NCI-H460 (cell line): Measurements from ENCODE around the gene CAMKMT. TPM values are rescaled to one million over a fixed set of nuclear protein-coding genes. Genes with fewer than 3 reads are reported as not detected.
A peak's percentile ranks its signal among the peaks of the same experiment; 100 is the strongest.

Experiments
- DNase-seq: peaks from one replicate; pipeline ENCODE4 v3.0.0-alpha.2; 2016; ENCODE audit warnings: low read depth; ENCODE audit errors: extremely low read depth
- total RNA-seq: library from RNA; depleted of rRNA; stranded (reverse); fragments of >200 nt; shearing (Covaris generic); gene quantifications from 2 replicates; pipeline ENCODE4 v1.2.3, GENCODE V29; 2014

The CAMKMT gene
- total RNA-seq, 1 experiment from 2014 or later, result 10.3 TPM

- DNase-seq, result no peak
Measured at GRCh38 chr2:44680983-44681531, 319.3 kb downstream of the CAMKMT start.

DNA sequence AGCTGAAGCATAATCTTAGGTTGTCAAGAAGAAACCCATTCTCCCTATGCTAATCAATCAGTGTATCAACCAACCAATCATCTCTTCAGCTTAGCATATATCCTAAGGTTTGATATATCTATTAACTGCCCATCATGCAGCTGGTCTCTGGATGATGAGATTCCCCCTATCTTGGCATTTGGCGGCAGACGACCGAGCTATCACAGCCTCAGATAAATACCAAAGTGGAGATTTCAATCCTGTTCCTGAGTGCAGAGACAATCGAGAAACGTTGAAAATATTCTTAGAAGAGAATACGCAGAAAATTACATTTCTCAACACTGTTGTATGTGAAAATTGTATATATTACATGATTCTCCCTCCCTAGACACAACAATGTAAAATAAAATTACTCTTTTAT, 320.7 kb downstream of the CAMKMT start:
- DNase-seq, result no peak

DNA sequence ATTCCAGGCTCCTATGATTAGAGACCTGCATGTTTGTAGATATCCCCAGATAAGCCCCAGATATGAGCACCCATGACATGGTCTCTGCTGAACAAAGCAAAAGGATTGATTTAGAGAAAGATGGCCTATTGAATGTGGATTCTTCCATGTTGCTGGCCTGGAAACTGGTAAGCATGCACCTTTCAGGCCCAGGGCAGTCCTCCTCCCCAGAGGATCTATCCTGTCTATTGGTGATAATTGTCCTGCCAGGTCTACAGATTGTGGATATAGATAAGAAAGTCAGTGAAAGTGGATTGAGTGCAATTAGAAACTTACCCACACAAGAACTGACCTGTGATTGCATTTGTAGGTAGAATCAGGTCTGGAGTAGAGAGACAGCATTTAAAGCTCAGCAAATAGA, 322.8 kb downstream of the CAMKMT start:
- no peak for DNase-seq

DNA sequence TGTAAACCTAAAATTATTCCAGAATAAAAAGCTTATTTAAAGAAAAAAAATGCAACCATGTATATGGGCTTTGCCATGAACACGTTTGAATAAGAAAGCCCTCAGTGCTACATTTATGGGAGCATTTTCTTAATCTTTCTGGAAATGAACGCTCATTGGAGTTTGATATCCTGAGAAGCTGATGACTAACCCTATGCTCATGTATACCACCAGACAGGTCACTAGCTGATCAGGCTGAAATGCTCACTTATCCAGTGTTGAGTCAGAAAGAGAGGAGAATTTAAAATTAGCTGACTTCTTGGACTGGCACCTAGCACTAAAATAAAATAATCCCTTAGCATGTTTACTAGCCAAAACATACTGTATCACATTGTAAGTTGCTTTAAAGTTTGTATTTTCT, 324.8 kb downstream of the CAMKMT start:
- DNase-seq, result no peak

DNA sequence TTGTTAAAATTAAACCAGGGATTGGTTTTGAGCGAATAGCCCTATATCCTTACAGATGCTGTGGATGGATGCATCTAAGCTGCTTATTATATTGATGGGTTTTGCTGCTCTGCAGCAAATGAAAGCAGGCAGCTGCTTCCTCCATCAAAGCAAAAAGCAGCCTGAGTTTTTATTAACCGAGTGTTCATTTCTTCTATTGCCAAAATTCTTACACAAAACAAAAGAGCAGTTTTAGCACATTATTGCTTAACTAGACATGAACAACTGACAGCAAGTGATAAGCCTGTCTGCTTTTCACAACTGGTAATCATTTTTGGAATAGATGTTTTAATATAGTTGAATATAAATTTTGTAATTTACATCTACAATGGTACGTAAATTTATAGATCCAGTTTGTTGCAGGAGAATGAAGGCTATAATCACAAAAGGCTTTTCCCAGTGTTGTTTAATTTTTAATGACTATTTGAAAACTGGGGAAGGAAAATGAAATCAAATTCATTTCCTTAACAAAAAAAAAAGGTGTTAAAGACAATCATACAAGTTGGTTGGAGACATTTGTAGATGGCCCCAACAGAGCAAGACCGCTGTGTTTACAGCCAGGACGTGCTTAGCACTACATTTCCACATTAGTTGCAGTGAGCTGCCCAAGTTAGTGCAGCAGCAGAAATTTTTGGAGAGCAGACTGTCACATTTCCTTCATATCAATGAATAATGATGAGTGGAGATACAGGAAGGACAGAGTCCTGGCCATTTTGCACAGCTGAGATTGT, 326.1 kb downstream of the CAMKMT start:
- DNase-seq, result no peak

- DNase-seq, result no peak
Measured at GRCh38 chr2:44688456-44689124, 326.8 kb downstream of the CAMKMT start.

- DNase-seq, result no peak
Measured at GRCh38 chr2:44689516-44689915, 327.8 kb downstream of the CAMKMT start.

DNA sequence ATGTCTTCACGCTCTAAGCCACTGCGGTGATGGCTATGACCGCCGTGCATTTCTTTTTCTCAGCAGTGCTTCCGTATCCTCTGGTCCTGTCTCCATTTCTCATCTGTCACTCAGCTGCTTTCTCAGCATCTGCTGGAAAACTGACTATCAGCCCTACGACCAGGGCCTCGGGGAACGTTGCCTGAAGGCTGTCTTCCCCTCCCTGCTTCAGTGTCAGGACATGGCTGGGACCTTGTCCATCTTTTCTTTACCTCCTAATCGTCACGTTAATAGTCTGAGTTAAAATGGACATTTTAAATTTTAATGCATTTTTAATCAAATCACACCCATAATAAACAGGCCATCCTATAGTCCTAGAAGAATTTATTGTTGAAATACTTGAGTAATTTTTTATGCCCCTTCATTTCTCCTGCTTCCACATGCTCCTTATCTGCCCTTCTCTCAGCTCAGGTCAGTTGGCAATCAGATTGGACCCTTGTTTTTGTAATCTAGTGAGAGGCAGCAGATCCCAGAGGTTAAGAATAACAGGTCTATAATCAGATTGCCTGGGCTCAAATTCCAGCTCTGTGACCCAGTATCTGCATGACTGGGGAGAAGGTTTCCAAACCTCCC, 329.5 kb downstream of the CAMKMT start:
- DNase-seq, result no peak

- DNase-seq, result no peak
Measured at GRCh38 chr2:44692821-44693220, 331.1 kb downstream of the CAMKMT start.

DNA sequence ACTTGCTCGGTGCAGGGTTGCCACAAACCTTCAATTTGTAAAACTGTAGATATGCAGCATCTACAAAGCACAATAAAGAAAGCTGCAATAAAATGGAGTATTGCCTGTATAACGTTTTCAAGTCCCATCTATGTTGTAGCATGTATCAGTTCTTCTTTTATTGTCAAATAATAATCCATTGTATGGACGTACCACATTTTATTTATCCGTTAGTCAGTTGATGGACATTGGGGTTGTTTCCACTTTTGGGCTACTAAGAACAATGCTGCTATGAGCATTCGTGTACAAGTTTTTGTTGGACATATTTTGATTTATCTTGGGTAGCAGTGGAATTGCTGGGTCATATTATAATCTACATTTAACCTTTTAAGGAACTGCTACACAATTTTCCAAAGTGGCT, 339.1 kb downstream of the CAMKMT start:
- DNase-seq, result no peak

GRCh38 chr2:44705356-44705755, 343.6 kb downstream of the CAMKMT start:
- DNase-seq, result no peak

DNA sequence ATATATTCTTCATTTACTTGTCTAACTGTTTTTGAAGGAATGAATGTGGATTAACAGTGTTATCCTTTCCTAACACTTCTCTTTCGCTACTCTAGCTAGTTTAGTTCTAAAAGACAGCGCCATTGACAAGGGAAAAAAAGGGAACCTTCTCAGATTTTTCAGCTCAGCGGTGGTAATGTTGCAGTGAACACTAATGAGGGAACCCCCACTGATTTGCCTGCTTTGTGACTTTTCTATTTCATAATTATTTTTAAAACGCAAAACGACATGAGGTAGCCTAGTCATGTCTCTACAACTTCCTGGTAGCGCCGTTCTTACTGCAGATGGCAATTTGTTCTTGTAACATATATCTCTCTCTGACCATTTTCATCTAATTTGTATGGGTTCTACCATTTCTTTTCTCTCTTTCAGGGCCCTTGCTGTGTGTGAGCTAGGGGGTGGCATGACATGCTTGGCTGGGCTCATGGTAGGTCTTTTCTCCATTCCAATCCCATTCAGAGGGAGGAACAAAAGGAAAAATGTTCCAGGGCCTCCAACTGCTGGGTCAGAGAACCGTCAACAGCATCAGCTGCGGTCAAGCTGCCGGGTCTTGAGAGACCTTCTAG, 344.2 kb downstream of the CAMKMT start:
- no peak for DNase-seq

DNA sequence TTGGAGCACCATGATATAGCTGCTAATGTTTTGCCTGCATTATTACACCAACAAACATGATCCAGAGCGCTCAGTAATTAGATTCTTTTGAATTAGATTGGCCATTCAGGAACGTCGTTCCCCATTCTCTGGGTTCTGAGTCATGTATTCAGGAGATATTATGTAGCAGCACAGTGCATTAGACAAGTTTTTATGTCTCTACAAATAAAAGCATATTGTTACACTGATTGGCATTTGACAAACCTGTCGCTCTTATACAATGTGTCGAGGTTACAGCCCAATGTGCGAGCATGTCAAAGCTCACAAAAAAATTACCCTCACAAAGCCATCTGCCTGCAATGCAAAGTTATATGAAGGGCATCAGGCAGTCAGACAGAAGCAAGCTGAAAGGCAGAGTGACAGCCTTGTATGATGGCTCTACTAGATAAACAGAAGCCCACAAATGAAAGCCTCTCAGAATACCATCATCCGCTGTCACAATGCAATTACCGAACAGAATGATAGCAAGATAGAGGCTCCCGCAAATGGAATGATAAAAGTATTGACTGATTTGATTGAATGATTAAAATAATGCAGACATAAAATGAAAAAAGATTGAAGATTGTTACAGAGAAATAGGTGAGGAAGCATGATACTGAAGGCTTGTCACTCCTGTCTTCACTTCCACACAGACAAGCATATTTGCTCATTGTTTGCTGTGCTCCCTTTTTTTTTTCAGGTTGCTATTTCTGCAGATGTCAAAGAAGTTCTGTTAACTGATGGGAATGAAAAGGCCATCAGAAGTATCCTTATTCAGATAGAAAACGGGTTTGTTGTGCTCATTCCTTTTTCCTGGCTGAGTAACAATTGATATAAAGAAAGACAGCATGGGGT, 345.2 kb downstream of the CAMKMT start:
- DNase-seq, result no peak

- DNase-seq, result no peak
Measured at GRCh38 chr2:44707945-44708660, 346.4 kb downstream of the CAMKMT start.

DNA sequence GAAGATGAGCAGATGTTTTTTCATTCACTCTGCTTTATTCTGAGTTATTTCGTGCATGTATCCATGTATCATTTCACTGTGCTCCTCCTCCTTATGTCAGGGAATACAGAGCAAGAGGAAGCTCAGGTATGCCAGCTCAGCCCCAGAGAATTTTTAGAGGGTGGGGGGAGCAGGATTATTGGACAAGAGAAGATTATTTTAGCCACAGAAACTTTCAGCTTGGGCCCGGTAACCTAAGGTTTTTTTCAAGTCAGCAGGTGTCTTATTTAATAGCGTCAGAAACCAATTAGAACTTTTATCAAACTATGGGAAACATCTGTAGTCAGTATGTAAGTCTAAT, 346.9 kb downstream of the CAMKMT start:
- DNase-seq, result no peak

DNA sequence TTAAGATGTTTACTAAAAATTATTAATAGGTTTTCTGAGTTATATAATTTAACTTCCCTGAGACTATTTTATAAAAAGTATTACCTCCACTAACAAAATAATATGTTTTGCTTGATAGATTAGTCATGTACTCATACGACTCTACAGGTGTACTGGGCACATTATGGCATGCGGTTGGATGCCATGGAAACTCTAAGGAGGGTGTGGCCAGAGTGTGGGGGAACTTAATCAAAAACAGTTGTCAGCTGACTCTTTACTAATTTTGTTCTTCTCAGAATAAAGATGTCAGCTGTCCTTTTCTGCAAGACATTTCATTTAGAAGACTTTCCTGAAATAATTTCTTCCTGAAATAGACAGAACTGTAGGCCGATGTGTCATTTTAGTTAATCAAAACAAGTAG, 351.4 kb downstream of the CAMKMT start:
- no peak for DNase-seq

DNA sequence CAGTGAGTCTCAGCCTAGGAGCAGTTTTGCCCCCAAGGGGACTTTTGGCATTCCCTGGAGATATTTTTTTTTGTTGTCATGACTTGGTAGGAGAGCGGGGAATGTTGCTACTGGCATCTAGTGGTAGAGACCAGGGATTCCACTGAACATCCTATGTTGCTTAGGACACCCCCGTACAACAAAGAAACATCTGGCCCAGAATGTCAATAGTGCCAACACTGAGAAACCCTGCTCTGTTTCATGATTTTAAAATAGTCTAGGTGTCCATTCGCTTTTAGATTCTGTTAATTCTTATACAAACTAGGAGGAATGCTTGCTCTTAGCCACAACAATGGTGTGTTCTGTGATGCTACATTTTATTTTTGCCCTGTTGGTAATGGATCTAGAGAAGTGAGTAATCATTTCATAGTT, 353.9 kb downstream of the CAMKMT start:
- peak; percentile 15 for DNase-seq

DNA sequence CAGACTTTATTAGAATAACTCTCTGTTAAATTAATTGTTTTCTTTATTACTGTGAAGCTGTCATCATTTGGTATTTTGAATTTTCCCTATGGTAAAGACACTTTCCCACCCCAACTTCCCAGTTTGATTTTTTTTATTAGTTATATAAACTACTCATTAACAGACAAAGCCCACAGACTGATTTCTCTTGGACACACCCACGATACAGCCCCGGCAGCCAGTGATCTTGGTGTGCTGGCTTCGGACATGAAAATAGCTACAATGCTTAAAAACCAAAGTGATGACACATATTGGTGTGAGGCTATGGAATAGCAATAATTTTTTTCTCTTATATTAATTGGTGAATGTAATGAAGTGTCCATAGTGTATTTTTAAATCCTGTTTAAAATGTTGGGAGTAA, 354.4 kb downstream of the CAMKMT start:
- no peak for DNase-seq

GRCh38 chr2:44718431-44718830, 356.7 kb downstream of the CAMKMT start:
- DNase-seq, result no peak

DNA sequence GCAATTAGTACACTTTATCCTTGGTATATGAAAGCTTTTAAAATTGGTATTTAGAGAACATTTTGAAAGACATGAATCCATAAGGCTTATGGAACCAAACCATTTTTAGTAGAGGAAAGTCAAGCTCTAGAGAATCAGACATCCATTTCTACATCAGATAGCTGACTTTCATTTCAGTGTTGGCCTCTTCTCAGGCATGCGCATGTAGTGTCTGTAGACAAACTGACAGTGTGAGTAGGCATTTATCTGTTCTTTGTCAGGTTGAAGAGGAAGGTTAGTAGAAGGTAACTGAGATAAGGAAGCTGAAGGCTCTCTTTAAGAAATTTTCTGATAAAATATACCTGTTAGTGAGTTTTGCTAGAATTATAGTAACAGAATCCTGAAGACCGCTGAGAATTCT, 357.8 kb downstream of the CAMKMT start:
- DNase-seq, result no peak
